NCI-H1694 (cell line): ENCODE results near the gene ZFP3.
"Not testable (repeated sequence)": the region's sequence is repeated elsewhere in the genome, so short reads cannot be mapped to it uniquely, and the experiment has no call there.

Experiments used
- DNase-seq: peaks from one replicate; lab custom pipeline; 2025; lab: John Stamatoyannopoulos, UW

The ZFP3 gene

GRCh38 chr17:5138616-5139457 is 60.6 kb downstream of the ZFP3 start:
- DNase-seq, result no peak

- DNase-seq, result no peak
These were observed 61.1 kb downstream of the ZFP3 start for GRCh38 chr17:5139458-5139732.

GRCh38 chr17:5142877-5143276 is 64.6 kb downstream of the ZFP3 start:
- not testable (repeated sequence) for DNase-seq
